Kidney capillary endothelial cell (primary cell): ENCODE measurements around the gene DCTN4.

Experiments used
- DNase-seq: peaks from one replicate; pipeline ENCODE4 v3.0.0-alpha.2; 2018; ENCODE audit warnings: low spot score

Gene DCTN4

DNA sequence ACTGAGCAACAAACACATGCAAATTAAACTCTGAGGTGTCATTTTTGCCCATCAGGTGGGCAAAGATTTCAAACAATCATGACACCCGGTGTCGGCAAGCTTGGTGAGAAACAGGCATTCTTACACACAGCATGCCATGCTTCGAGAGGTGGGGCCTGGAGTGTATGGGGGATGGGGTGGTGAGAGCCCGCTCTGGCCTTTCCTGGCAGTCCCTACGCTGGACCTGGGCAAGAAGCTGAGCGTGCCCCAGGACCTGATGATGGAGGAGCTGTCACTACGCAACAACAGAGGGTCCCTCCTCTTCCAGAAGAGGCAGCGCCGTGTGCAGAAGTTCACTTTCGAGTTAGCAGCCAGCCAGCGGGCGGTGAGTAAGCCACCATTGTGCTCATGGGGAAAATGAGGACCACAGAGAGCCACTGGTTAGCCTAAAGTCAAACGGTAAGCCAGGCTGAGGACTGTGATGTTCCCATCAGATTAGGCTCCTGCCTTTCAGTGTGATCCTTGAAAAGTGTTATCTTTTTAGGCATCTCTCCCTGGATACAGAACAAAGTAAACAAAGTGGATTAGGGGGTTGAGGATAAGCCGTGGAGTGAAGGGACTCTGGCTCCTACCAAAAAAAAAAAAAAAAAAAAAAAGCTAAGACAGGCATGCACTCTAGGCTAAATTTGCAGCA, 88.4 kb downstream of the DCTN4 start:
- DNase-seq: no peak

DNA sequence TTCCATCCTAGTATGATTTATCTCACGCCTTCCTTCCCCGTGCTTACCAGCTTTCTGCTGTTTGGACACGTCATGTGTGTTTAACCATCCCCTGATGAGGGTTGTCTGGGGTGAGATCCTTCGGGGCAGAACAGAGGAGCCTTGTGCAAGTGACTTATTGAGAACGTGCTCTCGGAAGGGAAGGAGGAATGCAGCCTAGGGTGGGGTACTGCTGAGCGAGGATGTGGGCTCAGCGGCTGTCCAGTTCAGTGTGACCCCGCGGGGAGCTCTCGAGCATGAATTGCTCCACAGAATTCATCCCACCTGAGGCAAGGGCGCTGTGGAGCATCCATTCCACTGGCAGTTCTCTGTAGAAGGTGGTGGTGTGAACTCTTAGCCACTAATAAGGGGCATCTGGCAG, 93.8 kb downstream of the DCTN4 start:
- no peak for DNase-seq

DNA sequence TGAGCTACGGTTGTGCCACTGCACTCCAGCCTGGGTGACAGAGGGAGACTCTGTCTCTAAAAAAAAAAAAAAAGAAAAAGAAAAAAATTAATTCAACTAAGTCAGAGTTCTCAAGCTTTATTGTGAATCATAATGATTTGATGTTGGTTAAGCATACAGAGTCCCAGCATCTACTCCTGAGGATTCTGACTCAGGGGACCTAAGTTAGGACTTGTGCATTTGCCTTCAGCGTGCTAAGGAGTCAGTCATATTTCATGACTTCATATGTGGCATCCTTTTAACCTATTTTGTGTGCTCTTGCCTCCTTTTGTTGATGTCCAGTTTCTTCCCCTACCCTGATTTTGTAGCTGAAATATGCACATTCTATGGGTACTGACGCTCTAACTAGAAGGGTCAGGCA, 94.9 kb downstream of the DCTN4 start:
- no peak for DNase-seq

DNA sequence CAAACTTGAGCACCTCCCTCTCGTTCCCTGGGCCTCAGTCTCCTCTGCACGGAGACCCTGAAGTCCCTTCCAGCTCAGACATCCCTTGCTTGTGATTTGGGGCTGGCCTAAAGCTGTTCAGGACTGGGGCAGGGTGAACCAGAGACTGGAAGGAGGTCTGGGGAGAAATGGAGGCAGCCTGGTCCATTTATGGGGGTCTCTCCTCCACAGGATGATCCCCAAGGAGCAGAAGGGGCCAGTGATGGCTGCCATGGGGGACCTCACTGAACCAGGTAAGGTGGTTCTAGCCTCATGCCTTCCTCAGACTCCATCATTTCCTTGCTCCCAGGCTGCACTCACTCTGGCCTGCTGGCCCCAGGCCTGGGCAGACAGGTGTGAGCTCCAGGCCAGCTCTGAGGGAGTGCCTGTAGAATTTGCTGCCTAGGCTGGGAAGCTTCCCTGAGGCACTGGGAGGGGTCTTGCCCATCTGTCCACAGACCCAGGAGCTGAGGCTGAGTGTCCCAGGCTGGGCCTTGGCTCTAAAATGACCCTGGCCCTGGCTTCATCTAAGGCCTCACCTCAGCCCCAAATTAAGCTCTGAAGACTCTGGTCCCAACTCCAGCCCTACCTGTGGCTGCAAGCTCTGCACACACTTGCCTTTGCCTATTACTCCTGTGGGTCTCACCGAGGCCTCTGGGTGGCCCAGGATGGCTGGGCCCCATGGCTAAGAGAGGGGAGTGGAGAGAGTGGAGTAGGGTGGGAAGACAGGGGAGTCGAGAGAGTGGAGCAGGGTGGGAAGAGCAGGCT, 95.9 kb downstream of the DCTN4 start:
- no peak for DNase-seq

DNA sequence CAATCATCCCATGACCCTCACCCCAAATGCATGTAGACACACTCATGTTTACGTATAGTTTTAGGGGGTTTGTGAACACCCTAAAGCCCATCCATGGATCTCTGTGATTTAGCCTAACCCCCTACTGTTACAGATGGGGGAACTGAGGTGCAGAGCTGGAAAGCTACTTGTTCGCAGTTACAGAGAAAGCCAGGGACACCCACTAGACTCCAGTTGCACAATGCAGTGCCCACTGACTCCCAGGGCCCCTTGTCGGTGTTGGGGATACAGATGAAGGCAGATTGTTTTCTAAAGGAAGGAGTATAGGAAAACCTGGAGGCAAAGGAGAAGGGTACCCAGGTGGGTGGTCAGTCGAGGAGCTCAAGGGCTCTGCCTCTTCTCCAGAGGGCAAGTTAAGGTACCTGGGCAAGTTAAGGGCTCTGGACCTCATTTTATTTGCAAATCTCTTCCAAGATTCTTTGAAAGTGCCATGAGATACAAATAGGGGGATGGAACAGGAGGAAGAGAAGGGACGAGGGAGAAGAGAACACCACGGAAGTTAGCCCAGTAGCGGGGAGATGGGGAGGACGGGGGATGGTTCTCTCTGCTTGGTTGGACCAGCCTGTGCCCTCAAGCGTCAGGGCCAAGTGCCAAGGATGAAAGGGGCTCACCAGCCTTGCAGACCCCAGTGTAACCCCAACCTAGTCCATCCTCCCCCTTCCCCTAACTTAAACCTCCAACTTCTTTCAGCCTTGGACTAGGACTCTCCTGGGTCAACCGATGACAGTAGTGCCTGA, 96.8 kb downstream of the DCTN4 start:
- DNase-seq: no peak

DNA sequence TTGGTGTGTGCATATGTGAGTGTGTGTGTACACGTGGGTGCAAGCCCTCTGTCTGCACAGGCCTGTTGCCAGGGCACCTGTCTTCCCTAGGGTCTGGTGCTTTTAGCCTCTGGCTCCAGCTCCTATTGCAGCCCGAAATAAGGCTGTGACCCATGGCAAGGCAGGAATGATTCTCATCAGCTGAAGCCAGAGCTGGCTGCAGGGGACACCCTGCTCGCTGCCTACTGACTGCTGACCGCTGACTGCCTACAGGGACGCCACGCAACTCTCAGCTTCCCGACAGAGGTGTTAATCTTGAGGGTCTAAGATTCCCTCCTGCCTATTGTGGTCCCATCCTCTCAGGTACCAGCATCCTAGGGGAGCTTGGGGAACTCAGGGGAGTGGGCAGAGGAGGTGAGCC, 97.7 kb downstream of the DCTN4 start, which contains the start of gene MYOZ3:
Gene MYOZ3 (plus strand): TSS at position 166 of the 400 bp plus-strand sequence. CDS start 1,691 bp downstream, outside the sequence.
- DNase-seq: no peak

DNA sequence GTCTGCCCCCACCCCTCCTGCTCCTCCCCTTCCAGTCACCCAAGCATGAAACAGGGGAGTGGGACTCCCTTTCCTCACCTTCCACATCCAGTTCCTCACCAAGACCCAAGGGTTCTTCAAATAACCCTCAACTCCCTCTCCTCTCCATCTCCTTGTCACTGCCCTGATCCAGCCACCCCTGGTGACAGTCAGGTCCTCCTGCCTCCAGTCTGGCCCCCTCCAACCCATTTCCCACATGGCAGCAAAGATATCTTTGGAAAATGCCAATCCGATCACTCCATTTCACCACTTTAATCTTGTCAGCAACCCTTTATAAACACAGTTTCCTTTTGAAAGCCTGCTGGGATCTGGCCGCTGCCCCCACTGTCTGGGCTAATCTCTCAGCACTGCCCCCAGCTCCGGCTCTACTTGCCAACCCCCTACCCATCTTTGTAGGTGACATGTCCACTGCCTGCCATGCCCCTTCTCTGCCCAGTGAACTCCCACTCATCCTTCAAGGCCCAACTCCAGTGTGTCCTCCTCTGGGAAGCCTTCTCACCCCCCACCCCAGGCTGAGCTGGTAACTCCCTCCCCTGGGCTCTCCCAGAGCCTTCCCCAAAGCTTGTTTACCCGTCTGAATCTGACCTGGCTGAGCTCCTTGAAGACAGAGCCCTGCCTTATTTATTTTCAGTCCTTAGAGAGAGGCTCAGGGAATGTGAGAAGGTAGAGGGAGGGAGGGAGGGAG, 98.5 kb downstream of the DCTN4 start:
- DNase-seq: no peak

DNA sequence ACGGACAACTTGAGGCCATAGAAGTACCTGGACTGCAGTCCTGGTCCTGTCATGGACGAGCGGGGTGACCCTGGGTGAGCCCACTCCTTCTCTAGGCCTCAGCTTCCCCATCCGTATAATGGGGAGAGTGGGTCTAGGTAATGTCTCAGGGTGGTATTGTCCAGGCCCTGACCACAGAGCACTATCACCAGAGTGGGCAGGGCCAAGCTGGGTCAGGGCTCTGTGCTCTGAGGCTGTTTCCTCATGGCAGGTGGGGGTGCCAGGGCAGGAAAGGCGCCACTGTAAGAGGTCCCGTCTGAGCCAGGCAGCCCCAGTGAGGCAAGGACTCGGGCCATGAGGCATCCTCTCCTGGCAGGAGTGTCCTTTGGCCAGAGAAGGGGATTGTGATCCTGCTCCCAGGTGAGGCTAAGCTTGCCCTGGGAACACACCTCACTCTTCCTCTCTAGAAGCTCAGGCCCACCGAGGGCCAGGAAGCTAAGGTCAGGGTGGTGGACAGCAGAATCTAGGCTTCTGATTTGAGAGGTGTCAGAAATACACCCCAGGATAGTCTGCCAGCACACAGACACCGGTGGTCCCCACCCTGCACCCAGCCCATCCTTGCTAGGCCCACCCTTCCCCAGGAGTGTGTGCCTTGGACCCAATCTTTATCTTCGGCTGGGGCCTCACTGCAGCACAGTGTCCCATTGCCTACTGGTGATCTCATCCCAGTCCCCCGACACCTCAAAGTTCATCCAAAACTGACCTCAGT, 99.3 kb downstream of the DCTN4 start:
- DNase-seq: no peak

DNA sequence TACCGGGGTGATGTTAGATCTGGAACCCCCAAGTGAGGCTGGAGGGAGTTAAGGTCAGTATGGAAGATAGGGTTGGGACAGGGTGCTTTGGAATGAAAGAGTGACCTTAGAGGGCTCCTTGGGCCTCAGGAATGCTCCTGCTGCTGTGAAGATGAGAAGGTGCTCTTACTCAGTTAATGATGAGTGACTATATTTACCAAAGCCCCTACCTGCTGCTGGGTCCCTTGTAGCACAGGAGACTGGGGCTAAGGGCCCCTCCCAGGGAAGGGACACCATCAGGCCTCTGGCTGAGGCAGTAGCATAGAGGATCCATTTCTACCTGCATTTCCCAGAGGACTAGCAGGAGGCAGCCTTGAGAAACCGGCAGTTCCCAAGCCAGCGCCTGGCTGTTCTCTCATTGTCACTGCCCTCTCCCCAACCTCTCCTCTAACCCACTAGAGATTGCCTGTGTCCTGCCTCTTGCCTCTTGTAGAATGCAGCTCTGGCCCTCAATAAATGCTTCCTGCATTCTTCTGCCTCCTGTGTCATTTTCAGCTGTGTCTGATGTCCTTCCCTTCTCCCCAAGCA, 100.0 kb downstream of the DCTN4 start:
- no peak for DNase-seq
